Measurements from ENCODE around the gene CABYR. TPM values are rescaled to one million over a fixed set of nuclear protein-coding genes. Genes with fewer than 3 reads are reported as not detected.

CABYR gene
- total RNA-seq, 2 donors from 2014 or later: 10.0 to 11.1 TPM

DNA sequence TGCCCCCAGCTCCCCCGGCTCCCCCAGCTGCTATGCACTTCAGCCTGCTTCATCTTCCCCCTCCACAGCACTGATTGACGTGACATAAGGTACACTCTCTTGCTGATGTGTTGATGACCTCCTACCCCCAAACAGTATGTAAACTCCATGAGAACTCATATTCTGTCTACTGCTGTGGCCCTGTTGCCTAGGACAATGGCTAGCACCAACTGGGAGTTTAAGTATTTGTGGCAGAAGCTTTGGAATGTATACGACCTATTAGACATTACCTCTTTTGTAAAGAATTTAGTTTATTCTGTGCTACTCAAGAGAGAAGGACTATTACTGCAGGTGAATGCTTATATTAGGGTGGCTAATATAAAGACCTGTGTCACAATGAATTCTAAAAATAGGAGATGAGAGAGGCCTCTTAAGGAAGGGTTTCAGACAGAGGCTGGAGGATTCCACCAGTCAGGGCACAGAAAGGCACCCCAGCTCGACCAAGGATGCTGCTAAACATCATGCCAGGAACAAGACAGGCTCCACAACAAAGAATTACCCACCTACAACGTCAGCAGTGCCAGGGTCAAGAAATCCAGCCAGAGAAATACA lies 60.6 kb downstream of the CABYR start:
- no peak for DNase-seq
- no peaks in the 10 kb centered on the region for H3K4me1 ChIP-seq (ENCODE audit: control insufficient read depth, insufficient read depth, low read length)
- no peaks in the 10 kb centered on the region for H3K9me3 Mint-ChIP-seq
- H3K4me3 ChIP-seq (ENCODE audit: low read length): no peak overlapping the region
- H3K27me3 Mint-ChIP-seq (ENCODE audit: insufficient read depth): no peaks in the 10 kb centered on the region
- H3K36me3 Mint-ChIP-seq (ENCODE audit: low read depth): no peaks in the 10 kb centered on the region
- H3K27ac ChIP-seq (ENCODE audit: low read depth, low read length): no peak overlapping the region
- H3K9me3 ChIP-seq (ENCODE audit: control insufficient read depth, low read length): no peaks in the 10 kb centered on the region
- peaks cover 2% of the 10 kb centered on the region for H3K4me1 Mint-ChIP-seq
- H3K27ac Mint-ChIP-seq: no peak overlapping the region
- H3K4me3 Mint-ChIP-seq: no peak overlapping the region
- no peak overlapping the region for H3K9ac ChIP-seq (ENCODE audit: extremely low read depth, low read length, poor library complexity, severe bottlenecking)
- TF ChIP-seq, protein P1, sequence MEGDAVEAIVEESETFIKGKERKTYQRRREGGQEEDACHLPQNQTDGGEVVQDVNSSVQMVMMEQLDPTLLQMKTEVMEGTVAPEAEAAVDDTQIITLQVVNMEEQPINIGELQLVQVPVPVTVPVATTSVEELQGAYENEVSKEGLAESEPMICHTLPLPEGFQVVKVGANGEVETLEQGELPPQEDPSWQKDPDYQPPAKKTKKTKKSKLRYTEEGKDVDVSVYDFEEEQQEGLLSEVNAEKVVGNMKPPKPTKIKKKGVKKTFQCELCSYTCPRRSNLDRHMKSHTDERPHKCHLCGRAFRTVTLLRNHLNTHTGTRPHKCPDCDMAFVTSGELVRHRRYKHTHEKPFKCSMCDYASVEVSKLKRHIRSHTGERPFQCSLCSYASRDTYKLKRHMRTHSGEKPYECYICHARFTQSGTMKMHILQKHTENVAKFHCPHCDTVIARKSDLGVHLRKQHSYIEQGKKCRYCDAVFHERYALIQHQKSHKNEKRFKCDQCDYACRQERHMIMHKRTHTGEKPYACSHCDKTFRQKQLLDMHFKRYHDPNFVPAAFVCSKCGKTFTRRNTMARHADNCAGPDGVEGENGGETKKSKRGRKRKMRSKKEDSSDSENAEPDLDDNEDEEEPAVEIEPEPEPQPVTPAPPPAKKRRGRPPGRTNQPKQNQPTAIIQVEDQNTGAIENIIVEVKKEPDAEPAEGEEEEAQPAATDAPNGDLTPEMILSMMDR (conservative IDR thresholded peaks at IDR 0.05): no peak
- H3K36me3 ChIP-seq (ENCODE audit: control insufficient read depth, insufficient read depth, low read length): no peaks in the 10 kb centered on the region
- H3K27me3 ChIP-seq (ENCODE audit: control insufficient read depth, insufficient read depth, low read length, poor library complexity, severe bottlenecking): no peaks in the 10 kb centered on the region
- 60 to 90% methylated on average over 1 to 5 of the region's 5 CpGs for WGBS, 2 experiments (ENCODE audit: insufficient coverage in 1 of 2, insufficient read length in 1 of 2)

GRCh38 chr18:24200494-24201290 lies 61.8 kb downstream of the CABYR start:
- peaks cover 2% of the 10 kb centered on the region for H3K4me1 Mint-ChIP-seq
- Histone ChIP-seq H3K27ac (ENCODE audit: low read depth, low read length) (no peak overlapping the region), H3K4me3 (ENCODE audit: low read length) (no peak overlapping the region), H3K4me1 (ENCODE audit: control insufficient read depth, insufficient read depth, low read length) (no peaks in the 10 kb centered on the region), H3K36me3 (ENCODE audit: control insufficient read depth, insufficient read depth, low read length) (no peaks in the 10 kb centered on the region), H3K27me3 (ENCODE audit: control insufficient read depth, insufficient read depth, low read length, poor library complexity, severe bottlenecking) (no peaks in the 10 kb centered on the region), H3K9me3 (ENCODE audit: control insufficient read depth, low read length) (no peaks in the 10 kb centered on the region), H3K9ac (ENCODE audit: extremely low read depth, low read length, poor library complexity, severe bottlenecking) (no peak overlapping the region)
- H3K4me3 Mint-ChIP-seq: no peak overlapping the region
- H3K27me3 Mint-ChIP-seq (ENCODE audit: insufficient read depth): no peaks in the 10 kb centered on the region
- DNase-seq: no peak
- no peaks in the 10 kb centered on the region for H3K36me3 Mint-ChIP-seq (ENCODE audit: low read depth)
- WGBS, 2 experiments (ENCODE audit: insufficient coverage in 1 of 2, insufficient read length in 1 of 2): 88 to 95% methylated on average over 7 to 10 of the region's 11 CpGs
- no peak overlapping the region for H3K27ac Mint-ChIP-seq
- H3K9me3 Mint-ChIP-seq: no peaks in the 10 kb centered on the region
- TF ChIP-seq, protein P1 (conservative IDR thresholded peaks at IDR 0.05): no peak

DNA sequence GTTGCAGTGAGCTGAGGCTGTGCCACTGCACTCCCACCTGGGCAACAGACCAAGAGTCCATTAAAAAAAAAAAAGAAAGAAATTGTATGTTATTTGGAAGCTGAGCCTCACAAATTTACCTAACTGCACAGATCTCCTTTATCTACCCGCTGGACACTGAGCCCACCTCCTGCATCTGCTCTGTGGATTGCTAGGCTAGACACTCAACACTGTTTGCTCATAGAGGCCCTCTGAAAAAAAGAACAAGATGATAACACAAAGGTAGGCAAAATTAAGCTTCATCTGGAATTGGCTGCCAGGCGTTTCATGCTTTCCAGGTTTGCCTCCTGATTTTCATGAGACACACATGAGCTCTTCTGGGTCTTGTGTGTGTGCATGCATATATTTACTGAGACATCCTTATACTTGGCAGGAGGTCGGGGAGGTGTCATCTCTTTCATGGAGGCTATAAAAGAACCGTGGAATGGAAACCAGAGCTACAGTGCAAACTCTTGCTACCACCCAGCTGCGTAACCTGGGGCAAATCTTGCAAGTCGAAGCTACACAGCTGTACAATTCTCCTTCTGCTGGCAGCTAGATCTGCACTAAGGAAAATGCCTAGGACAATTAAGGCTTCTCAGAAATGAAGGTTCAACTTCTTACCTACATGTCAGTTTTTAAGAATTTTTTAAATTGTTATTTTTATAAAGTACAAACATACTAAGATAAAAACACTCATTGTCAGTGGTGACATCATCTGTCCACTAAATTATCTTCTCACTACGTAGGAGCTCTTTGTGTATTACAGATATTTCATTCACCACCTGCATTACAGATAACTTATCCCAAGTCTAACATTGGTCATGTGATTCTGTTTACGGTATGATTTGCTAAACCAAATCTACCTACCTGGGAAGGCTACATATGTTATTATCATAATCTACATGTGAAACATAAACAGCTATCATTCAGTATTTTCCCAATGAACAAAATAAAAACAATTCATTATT lies 63.1 kb downstream of the CABYR start:
- Mint-ChIP-seq H3K27ac (no peak overlapping the region), H3K4me1 (peaks cover 2% of the 10 kb centered on the region)
- WGBS, 2 experiments (ENCODE audit: insufficient coverage in 1 of 2, insufficient read length in 1 of 2): 92 to 94% methylated on average over 7 to 8 of the region's 8 CpGs

More for the DNA sequence above, 63.1 kb downstream of the CABYR start:
- Histone ChIP-seq H3K4me3 (ENCODE audit: low read length) (no peak overlapping the region), H3K9ac (ENCODE audit: extremely low read depth, low read length, poor library complexity, severe bottlenecking) (no peak overlapping the region), H3K27ac (ENCODE audit: low read depth, low read length) (no peak overlapping the region), H3K9me3 (ENCODE audit: control insufficient read depth, low read length) (no peaks in the 10 kb centered on the region), H3K36me3 (ENCODE audit: control insufficient read depth, insufficient read depth, low read length) (no peaks in the 10 kb centered on the region), H3K27me3 (ENCODE audit: control insufficient read depth, insufficient read depth, low read length, poor library complexity, severe bottlenecking) (no peaks in the 10 kb centered on the region), H3K4me1 (ENCODE audit: control insufficient read depth, insufficient read depth, low read length) (no peaks in the 10 kb centered on the region)
- Mint-ChIP-seq H3K27me3 (ENCODE audit: insufficient read depth) (no peaks in the 10 kb centered on the region), H3K4me3 (no peak overlapping the region), H3K36me3 (ENCODE audit: low read depth) (no peaks in the 10 kb centered on the region), H3K9me3 (no peaks in the 10 kb centered on the region)
- DNase-seq: no peak
- TF ChIP-seq, protein P1 (conservative IDR thresholded peaks at IDR 0.05): no peak
